ENCODE data around the gene TBC1D22A. TPM values are rescaled to one million over a fixed set of nuclear protein-coding genes. Genes with fewer than 3 reads are reported as not detected.

The TBC1D22A gene
- total RNA-seq, 1 donor from 2014 or later = 10.6 TPM

GRCh38 chr22:47056776-47057470 lies 294.5 kb downstream of the TBC1D22A start:
- Histone ChIP-seq H4K20me1 (ENCODE audit: low read depth) (peaks cover 3% of the 10 kb centered on the region), H3K9ac (no peak overlapping the region), H3K79me2 (ENCODE audit: low read depth) (no peaks in the 10 kb centered on the region), H3K27ac (no peak overlapping the region), H3F3A (ENCODE audit: low read depth) (no peaks in the 10 kb centered on the region), H3K27me3 (no peaks in the 10 kb centered on the region), H2AFZ (replicated peaks) (no peak overlapping the region), H3K4me2 (no peak overlapping the region), H3K9me3 (ENCODE audit: low read depth) (no peaks in the 10 kb centered on the region), H3K4me1 (peaks cover 9% of the 10 kb centered on the region), H3K4me3 (no peak overlapping the region), H3K36me3 (no peaks in the 10 kb centered on the region)
- H3K4me3 Mint-ChIP-seq = no peak overlapping the region
- H3K27ac Mint-ChIP-seq = no peak overlapping the region
- H3K27me3 Mint-ChIP-seq (ENCODE audit: insufficient read depth, low read depth) = no peaks in the 10 kb centered on the region
- peaks cover 1% of the 10 kb centered on the region for H3K36me3 Mint-ChIP-seq
- H3K4me1 Mint-ChIP-seq = peaks cover 30% of the 10 kb centered on the region
- DNase-seq (ENCODE audit: low spot score) = no peak
- no peak for TF ChIP-seq CTCF (IDR thresholded peaks at IDR 0.05)
- TF ChIP-seq EZH2 (IDR thresholded peaks at IDR 0.05) = no peak
- no peak for TF ChIP-seq EZH2phosphoT487 (IDR thresholded peaks at IDR 0.05)
- H3K9me3 Mint-ChIP-seq = no peaks in the 10 kb centered on the region

- no peaks in the 10 kb centered on the region for H3K27me3 ChIP-seq
- H3K36me3 ChIP-seq = no peaks in the 10 kb centered on the region
- no peaks in the 10 kb centered on the region for H3K9me3 Mint-ChIP-seq
- H3K9ac ChIP-seq = no peak overlapping the region
- H3K27me3 Mint-ChIP-seq (ENCODE audit: insufficient read depth, low read depth) = no peaks in the 10 kb centered on the region
- H3K4me2 ChIP-seq = no peak overlapping the region
- H3K27ac ChIP-seq = no peak overlapping the region
- DNase-seq (ENCODE audit: low spot score) = no peak
- H3K9me3 ChIP-seq (ENCODE audit: low read depth) = no peaks in the 10 kb centered on the region
- no peaks in the 10 kb centered on the region for H3F3A ChIP-seq (ENCODE audit: low read depth)
- no peak overlapping the region for H3K4me3 ChIP-seq
- no peak overlapping the region for H2AFZ ChIP-seq (replicated peaks)
- no peaks in the 10 kb centered on the region for H3K79me2 ChIP-seq (ENCODE audit: low read depth)
- TF ChIP-seq CTCF (IDR thresholded peaks at IDR 0.05) = no peak
- no peak for TF ChIP-seq EZH2 (IDR thresholded peaks at IDR 0.05)
- TF ChIP-seq EZH2phosphoT487 (IDR thresholded peaks at IDR 0.05) = no peak
- H3K4me3 Mint-ChIP-seq = no peak overlapping the region
- H3K27ac Mint-ChIP-seq = peak overlapping the region; percentile 63
- peaks cover 4% of the 10 kb centered on the region for H3K4me1 ChIP-seq
- H3K4me1 Mint-ChIP-seq = peaks cover 24% of the 10 kb centered on the region
- H3K36me3 Mint-ChIP-seq = peaks cover 1% of the 10 kb centered on the region
- H4K20me1 ChIP-seq (ENCODE audit: low read depth) = no peaks in the 10 kb centered on the region
These were observed 295.6 kb downstream of the TBC1D22A start for GRCh38 chr22:47057916-47058585.

- no peak overlapping the region for H3K4me3 ChIP-seq
- no peaks in the 10 kb centered on the region for H3K27me3 ChIP-seq
- H3K4me1 ChIP-seq = no peaks in the 10 kb centered on the region
- H4K20me1 ChIP-seq (ENCODE audit: low read depth) = no peaks in the 10 kb centered on the region
- H3K9me3 ChIP-seq (ENCODE audit: low read depth) = no peaks in the 10 kb centered on the region
- Mint-ChIP-seq H3K4me1 (peaks cover 15% of the 10 kb centered on the region), H3K4me3 (no peak overlapping the region), H3K27me3 (ENCODE audit: insufficient read depth, low read depth) (no peaks in the 10 kb centered on the region), H3K36me3 (peaks cover 1% of the 10 kb centered on the region), H3K9me3 (no peaks in the 10 kb centered on the region), H3K27ac (no peak overlapping the region)
- H3K9ac ChIP-seq = no peak overlapping the region
- no peaks in the 10 kb centered on the region for H3F3A ChIP-seq (ENCODE audit: low read depth)
- H3K79me2 ChIP-seq (ENCODE audit: low read depth) = no peaks in the 10 kb centered on the region
- no peak for DNase-seq (ENCODE audit: low spot score)
- H3K36me3 ChIP-seq = no peaks in the 10 kb centered on the region
- H3K27ac ChIP-seq = no peak overlapping the region
- TF ChIP-seq CTCF (IDR thresholded peaks at IDR 0.05) (no peak), EZH2phosphoT487 (IDR thresholded peaks at IDR 0.05) (no peak), EZH2 (IDR thresholded peaks at IDR 0.05) (no peak)
- H3K4me2 ChIP-seq = no peak overlapping the region
- H2AFZ ChIP-seq (replicated peaks) = no peak overlapping the region
These were observed 296.6 kb downstream of the TBC1D22A start for GRCh38 chr22:47059076-47059475.

Measured in neural progenitor cell (in vitro differentiated cells).